Endothelial cell of umbilical vein (primary cell): ENCODE measurements around the gene SLC20A1. TPM values are rescaled to one million over a fixed set of nuclear protein-coding genes. Genes with fewer than 3 reads are reported as not detected.

ENCODE experiments used
- BruUV-seq: library from RNA; stranded (reverse); fragments of 400-500 nt; replicated peaks from 2 replicates; lab custom pipeline; 2021; lab: Mats Ljungman, UMichigan
- CTCF ChIA-PET: fragments of 300-600, 350-600 bp; sonication (Branson Sonifier 250); formaldehyde crosslinking; loops from one replicate; lab custom pipeline; 2021; ENCODE audit warnings: antibody characterized with exemption, inconsistent platforms; lab: Charles Lee
- POLR2A ChIA-PET: fragments of 300-600, 350-600 bp; sonication (Branson Sonifier 250); formaldehyde crosslinking; loops from one replicate; lab custom pipeline; 2021; ENCODE audit warnings: antibody characterized with exemption, inconsistent platforms; lab: Charles Lee
- DNase-seq: peaks from one replicate; pipeline ENCODE4 v3.0.0-alpha.2; 2011; ENCODE audit warnings: low read depth, low spot score
- FAIRE-seq: peaks from 2 replicates; lab custom pipeline; 2011; peaks lifted over from hg19 to GRCh38; lab: Jason Lieb, UNC
- H2AFZ ChIP-seq: 2 replicates; pipeline ENCODE4 v1.6.0; 2012; ENCODE audit warnings: low read depth, low read length, control low read depth, inconsistent platforms
- H3K27ac ChIP-seq: 2 replicates; pipeline ENCODE4 v1.5.1; 2011; ENCODE audit warnings: low read depth, mild to moderate bottlenecking, control low read depth, low read length, moderate library complexity; ENCODE audit not compliant: insufficient read depth
- H3K27me3 ChIP-seq, 2 experiments: 2 replicates each; pipeline versions ENCODE4 v1.6.0 to v1.6.1; 2011; ENCODE audit warnings: low read length in 2 of 2, mixed read lengths in 1 of 2; ENCODE audit not compliant: control insufficient read depth in 2 of 2, insufficient read depth in 2 of 2
- H3K36me3 ChIP-seq, 2 experiments: 2 replicates in 1 of 2; 3 replicates in 1 of 2; pipeline ENCODE4 v1.5.1; 2011; ENCODE audit warnings: low read length in 2 of 2, mild to moderate bottlenecking in 1 of 2, moderate library complexity in 1 of 2; ENCODE audit not compliant: control insufficient read depth in 2 of 2, insufficient read depth in 2 of 2; ENCODE audit errors: extremely low read depth in 1 of 2
- H3K4me1 ChIP-seq: 3 replicates; pipeline ENCODE4 v1.5.1; 2011; ENCODE audit warnings: mild to moderate bottlenecking, low read length; ENCODE audit not compliant: control insufficient read depth, insufficient read depth; ENCODE audit errors: extremely low read depth
- H3K4me2 ChIP-seq: 2 replicates; pipeline ENCODE4 v1.6.1; 2011; ENCODE audit warnings: low read length, control low read depth, mixed read lengths; ENCODE audit not compliant: insufficient read depth
- H3K4me3 ChIP-seq, 3 experiments: fragments of 200-600 bp in 1 of 3; sonication (generic), shearing (Covaris generic) in 1 of 3; replicated peaks in 1 of 3; 2 replicates each; pipeline ENCODE4 v1.5.1; 2011 to 2016; ENCODE audit warnings: control low read depth in 3 of 3, low read length in 3 of 3, mild to moderate bottlenecking in 2 of 3, inconsistent platforms in 1 of 3, low read depth in 1 of 3, moderate library complexity in 1 of 3; ENCODE audit not compliant: insufficient read depth in 1 of 3
- H3K79me2 ChIP-seq: 2 replicates; pipeline ENCODE4 v1.6.0; 2012; ENCODE audit warnings: low read length, inconsistent platforms; ENCODE audit not compliant: control insufficient read depth, insufficient read depth
- H3K9ac ChIP-seq: replicated peaks from 2 replicates; pipeline ENCODE3; 2011; ENCODE audit warnings: low read length, control low read depth; ENCODE audit not compliant: insufficient read depth; ENCODE audit errors: extremely low read depth
- H3K9me1 ChIP-seq: replicated peaks from 3 replicates; pipeline ENCODE4 v1.6.0; 2011; ENCODE audit warnings: mild to moderate bottlenecking, low read length; ENCODE audit not compliant: control insufficient read depth, insufficient read depth; ENCODE audit errors: extremely low read depth
- H3K9me3 ChIP-seq: replicated peaks from 2 replicates; pipeline ENCODE4 v1.5.1; 2012; ENCODE audit warnings: low read length, inconsistent platforms; ENCODE audit not compliant: control insufficient read depth, insufficient read depth
- H4K20me1 ChIP-seq: replicated peaks from 2 replicates; pipeline ENCODE3; 2011; ENCODE audit warnings: mild to moderate bottlenecking, low read length; ENCODE audit not compliant: control insufficient read depth, insufficient read depth; ENCODE audit errors: extremely low read depth
- EZH2 ChIP-seq: IDR thresholded peaks from 2 replicates; pipeline ENCODE4 v1.6.1; 2012; ENCODE audit warnings: borderline replicate concordance, low read depth, mild to moderate bottlenecking, moderate library complexity, low read length, inconsistent platforms; ENCODE audit not compliant: severe bottlenecking
- FOS ChIP-seq: IDR thresholded peaks from 2 replicates; pipeline ENCODE4 v1.6.1; 2011; ENCODE audit warnings: mild to moderate bottlenecking, low read length, moderate library complexity, borderline replicate concordance; ENCODE audit not compliant: insufficient read depth
- GATA2 ChIP-seq: IDR thresholded peaks from 2 replicates; pipeline ENCODE4 v1.7.0; 2011; ENCODE audit warnings: low read depth, mild to moderate bottlenecking, moderate library complexity, mixed read lengths, low read length; ENCODE audit not compliant: insufficient read length, insufficient read depth
- JUN ChIP-seq: IDR thresholded peaks from 2 replicates; pipeline ENCODE4 v1.6.1; 2011; ENCODE audit warnings: borderline replicate concordance, low read depth; ENCODE audit not compliant: insufficient read length, insufficient read depth
- MAX ChIP-seq: IDR thresholded peaks from 2 replicates; pipeline ENCODE4 v1.6.1; 2011; ENCODE audit not compliant: insufficient read depth, insufficient read length
- MYC ChIP-seq: IDR thresholded peaks from one replicate; pipeline ENCODE4 v1.6.1; 2011; ENCODE audit warnings: mild to moderate bottlenecking, low read depth, low read length
- POLR2A ChIP-seq: IDR thresholded peaks from 2 replicates; pipeline ENCODE4 v1.6.1; 2012; ENCODE audit warnings: low read depth, mild to moderate bottlenecking, control low read depth, low read length
- POLR2AphosphoS5 ChIP-seq: IDR thresholded peaks from 2 replicates; pipeline ENCODE4 v1.6.1; 2012; ENCODE audit warnings: low read depth, mild to moderate bottlenecking, control low read depth, low read length, moderate library complexity; ENCODE audit not compliant: insufficient read depth
- dilution Hi-C: fragments of 300-500 bp; cut with MboI; formaldehyde crosslinking; loops from one replicate; pipeline ENCODE4 v1.15.0; 2019; ENCODE audit warnings: low sequenced_read_pairs; ENCODE audit not compliant: extremely low pct_ligation_motif_present
- intact Hi-C: fragments of 100-400 bp; cut with micrococcal nuclease; formaldehyde crosslinking; loops from one replicate; pipeline ENCODE4 v1.10.0; 2022
- polyA plus RNA-seq, 4 experiments: library from polyadenylated mRNA; depleted of rRNA in 3 of 4; stranded (reverse) in 3 of 4; unstranded in 1 of 4; fragments of >200 nt; gene quantifications; 2 replicates each; pipeline versions ENCODE4 v1.2.1 to v1.2.3, GENCODE V29; 2011 to 2012; ENCODE audit warnings: missing spikeins in 1 of 4
- total RNA-seq: library from RNA; stranded (reverse); gene quantifications from 2 replicates; pipeline ENCODE4 v1.2.3, GENCODE V29; 2021
- TF ChIP-seq, protein P1 (sequence below), 2 donors: IDR thresholded peaks; 1 replicate in 1 of 2; 2 replicates in 1 of 2; pipeline ENCODE4 v1.5.1; 2011; ENCODE audit warnings: low read length in 2 of 2, mild to moderate bottlenecking in 2 of 2, moderate library complexity in 2 of 2, control low read depth in 1 of 2, inconsistent platforms in 1 of 2, low read depth in 1 of 2; ENCODE audit not compliant: insufficient read depth in 1 of 2; ENCODE audit errors: extremely low read depth in 1 of 2

Gene SLC20A1
- total and polyA plus RNA-seq, 2 donors (not counting 3 experiments of a cell fraction or from before 2014, with no cell fraction given): 52.7 to 149 TPM

- peak overlapping the region; percentile 20 for H3K9ac ChIP-seq
- POLR2A ChIA-PET: no interaction called here
Observed at GRCh38 chr2:112691881-112692281, 46.1 kb downstream of the SLC20A1 start.

More at GRCh38 chr2:112691881-112692281, 46.1 kb downstream of the SLC20A1 start:
- Histone ChIP-seq H2AFZ (no peak overlapping the region), H3K4me2 (no peak overlapping the region), H3K27ac (peak overlapping the region; percentile 72), H3K9me1 (no peaks in the 10 kb centered on the region), H3K4me1 (peaks cover 41% of the 10 kb centered on the region), H3K36me3 (no peaks in the 10 kb centered on the region), H3K4me3 (no peak overlapping the region), H3K9me3 (no peaks in the 10 kb centered on the region), H3K27me3 (no peaks in the 10 kb centered on the region), H4K20me1 (no peaks in the 10 kb centered on the region), H3K79me2 (no peaks in the 10 kb centered on the region)
- dilution Hi-C loops: no loop called here
- CTCF ChIA-PET: interaction anchor here (0.9 to 5.3 kb wide), 14 partner anchors 15 to 267 kb away, joined by 3 to 73 read pairs (median 8); partner anchors contain the start of gene SLC20A1
- intact Hi-C loops: loop anchor here (1.0 to 5.0 kb wide), 7 partner anchors 17 to 120 kb away; partner anchors contain the start of genes CHCHD5 and SLC20A1
- TSS peak; percentile 74 for BruUV-seq
- TF ChIP-seq, protein P1, sequence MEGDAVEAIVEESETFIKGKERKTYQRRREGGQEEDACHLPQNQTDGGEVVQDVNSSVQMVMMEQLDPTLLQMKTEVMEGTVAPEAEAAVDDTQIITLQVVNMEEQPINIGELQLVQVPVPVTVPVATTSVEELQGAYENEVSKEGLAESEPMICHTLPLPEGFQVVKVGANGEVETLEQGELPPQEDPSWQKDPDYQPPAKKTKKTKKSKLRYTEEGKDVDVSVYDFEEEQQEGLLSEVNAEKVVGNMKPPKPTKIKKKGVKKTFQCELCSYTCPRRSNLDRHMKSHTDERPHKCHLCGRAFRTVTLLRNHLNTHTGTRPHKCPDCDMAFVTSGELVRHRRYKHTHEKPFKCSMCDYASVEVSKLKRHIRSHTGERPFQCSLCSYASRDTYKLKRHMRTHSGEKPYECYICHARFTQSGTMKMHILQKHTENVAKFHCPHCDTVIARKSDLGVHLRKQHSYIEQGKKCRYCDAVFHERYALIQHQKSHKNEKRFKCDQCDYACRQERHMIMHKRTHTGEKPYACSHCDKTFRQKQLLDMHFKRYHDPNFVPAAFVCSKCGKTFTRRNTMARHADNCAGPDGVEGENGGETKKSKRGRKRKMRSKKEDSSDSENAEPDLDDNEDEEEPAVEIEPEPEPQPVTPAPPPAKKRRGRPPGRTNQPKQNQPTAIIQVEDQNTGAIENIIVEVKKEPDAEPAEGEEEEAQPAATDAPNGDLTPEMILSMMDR (IDR thresholded peaks at IDR 0.05; ENCODE audit: extremely low read depth in 1 of 2, insufficient read depth in 1 of 2, low read depth in 1 of 2, low read length in 2 of 2): no peak
- no peak for TF ChIP-seq GATA2
- no peak for TF ChIP-seq POLR2AphosphoS5
- no peak for TF ChIP-seq POLR2A
- TF ChIP-seq FOS: no peak
- no peak for TF ChIP-seq JUN
- no peak for TF ChIP-seq EZH2
- TF ChIP-seq MYC: no peak
- TF ChIP-seq MAX: no peak
- no peak for FAIRE-seq
- DNase-seq: no peak
